ENCODE measurements around the gene NCKAP5. TPM values are rescaled to one million over a fixed set of nuclear protein-coding genes. Genes with fewer than 3 reads are reported as not detected.
"Not testable (repeated sequence)": the region's sequence is repeated elsewhere in the genome, so short reads cannot be mapped to it uniquely, and the experiment has no call there.

The NCKAP5 gene
- total RNA-seq, 4 donors from 2014 or later, result 0.55 to 6.6 (median 3.3) TPM; not detected in 1

DNA sequence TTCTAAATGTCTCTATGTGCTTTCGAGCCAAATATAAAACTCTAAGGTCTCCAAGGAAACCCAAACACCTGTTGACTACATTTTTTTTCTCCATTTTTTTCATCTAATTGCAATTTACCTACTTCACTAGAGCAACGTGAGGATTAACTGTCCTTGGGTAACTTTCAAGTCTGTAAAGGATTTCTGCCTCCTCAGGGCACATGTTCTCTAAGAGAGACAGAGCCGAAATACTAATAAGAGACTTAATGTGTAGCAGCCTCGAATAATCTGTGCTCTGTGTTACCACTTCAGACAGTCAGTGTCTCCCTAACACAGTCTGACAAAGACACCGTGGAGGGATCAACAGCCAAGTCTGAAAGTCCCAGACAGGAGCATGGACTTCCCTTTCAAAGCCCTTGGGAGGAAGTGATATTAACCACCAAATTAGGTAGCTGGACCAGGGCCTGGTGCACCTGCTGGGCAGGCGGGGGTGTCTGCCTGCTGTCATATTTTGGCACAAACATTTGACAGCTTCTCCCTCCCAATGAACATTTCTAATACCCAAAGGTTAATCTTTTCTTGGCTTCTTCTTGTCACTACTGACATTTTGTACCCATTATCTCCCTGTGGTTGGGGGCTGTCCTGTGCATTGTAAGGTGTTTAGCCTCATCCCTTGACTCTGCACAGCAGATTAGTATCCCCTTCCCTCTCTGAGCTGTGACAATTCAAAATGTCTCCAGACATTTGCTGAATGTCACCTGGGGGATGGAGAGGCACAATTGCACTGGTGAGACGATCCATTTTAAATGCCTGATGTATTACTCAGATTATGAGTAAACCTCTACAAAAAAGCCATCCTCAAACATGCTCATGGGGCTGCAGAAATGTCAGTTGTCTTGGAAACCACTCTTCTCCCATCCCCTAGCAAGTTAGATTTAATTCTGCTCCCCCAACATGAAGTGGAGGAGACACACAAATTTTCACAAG lies 852.6 kb downstream of the NCKAP5 start:
- no peak overlapping the region for H3K4me3 ChIP-seq

DNA sequence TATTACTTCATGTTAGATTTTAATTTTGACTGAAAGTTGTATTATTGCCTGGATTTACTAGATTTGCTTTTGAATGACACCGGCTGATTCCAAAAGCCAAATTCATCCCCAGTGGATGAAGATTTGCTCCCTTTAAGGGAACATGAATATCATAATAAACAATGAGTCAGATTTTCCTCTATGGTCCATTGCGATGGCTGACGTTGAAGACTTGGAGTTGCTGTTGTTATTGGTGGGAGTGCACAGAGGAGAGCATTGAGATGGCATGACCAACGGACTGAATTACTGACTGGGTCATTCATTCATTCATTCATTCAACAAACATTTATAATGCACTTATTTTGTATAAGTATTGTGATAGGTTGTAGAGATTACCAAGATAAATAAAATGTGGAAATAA lies 864.9 kb downstream of the NCKAP5 start:
- Histone ChIP-seq H3K36me3 (no peaks in the 10 kb centered on the region), H3K4me1 (no peaks in the 10 kb centered on the region), H3K27me3 (no peaks in the 10 kb centered on the region), H3K4me3 (no peak overlapping the region), H3K27ac (no peak overlapping the region), H3K9me3 (no peaks in the 10 kb centered on the region)
- TF ChIP-seq, protein P1, sequence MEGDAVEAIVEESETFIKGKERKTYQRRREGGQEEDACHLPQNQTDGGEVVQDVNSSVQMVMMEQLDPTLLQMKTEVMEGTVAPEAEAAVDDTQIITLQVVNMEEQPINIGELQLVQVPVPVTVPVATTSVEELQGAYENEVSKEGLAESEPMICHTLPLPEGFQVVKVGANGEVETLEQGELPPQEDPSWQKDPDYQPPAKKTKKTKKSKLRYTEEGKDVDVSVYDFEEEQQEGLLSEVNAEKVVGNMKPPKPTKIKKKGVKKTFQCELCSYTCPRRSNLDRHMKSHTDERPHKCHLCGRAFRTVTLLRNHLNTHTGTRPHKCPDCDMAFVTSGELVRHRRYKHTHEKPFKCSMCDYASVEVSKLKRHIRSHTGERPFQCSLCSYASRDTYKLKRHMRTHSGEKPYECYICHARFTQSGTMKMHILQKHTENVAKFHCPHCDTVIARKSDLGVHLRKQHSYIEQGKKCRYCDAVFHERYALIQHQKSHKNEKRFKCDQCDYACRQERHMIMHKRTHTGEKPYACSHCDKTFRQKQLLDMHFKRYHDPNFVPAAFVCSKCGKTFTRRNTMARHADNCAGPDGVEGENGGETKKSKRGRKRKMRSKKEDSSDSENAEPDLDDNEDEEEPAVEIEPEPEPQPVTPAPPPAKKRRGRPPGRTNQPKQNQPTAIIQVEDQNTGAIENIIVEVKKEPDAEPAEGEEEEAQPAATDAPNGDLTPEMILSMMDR (IDR thresholded peaks at IDR 0.05), result no peak
- no peak for TF ChIP-seq POLR2A (IDR thresholded peaks at IDR 0.05)
- no peak for DNase-seq
- intact Hi-C loops (cut with DNase I; ENCODE audit: low total_unique reads), result no loop called here

More for the DNA sequence above, 852.6 kb downstream of the NCKAP5 start:
- Histone ChIP-seq H3K9me3 (no peaks in the 10 kb centered on the region), H3K4me1 (no peaks in the 10 kb centered on the region), H3K27me3 (no peaks in the 10 kb centered on the region), H3K27ac (no peak overlapping the region), H3K36me3 (no peaks in the 10 kb centered on the region)
- TF ChIP-seq POLR2A (IDR thresholded peaks at IDR 0.05), result no peak
- TF ChIP-seq, protein P1 (IDR thresholded peaks at IDR 0.05), result no peak
- DNase-seq, result no peak
- intact Hi-C loops (cut with DNase I; ENCODE audit: low total_unique reads), result no loop called here

DNA sequence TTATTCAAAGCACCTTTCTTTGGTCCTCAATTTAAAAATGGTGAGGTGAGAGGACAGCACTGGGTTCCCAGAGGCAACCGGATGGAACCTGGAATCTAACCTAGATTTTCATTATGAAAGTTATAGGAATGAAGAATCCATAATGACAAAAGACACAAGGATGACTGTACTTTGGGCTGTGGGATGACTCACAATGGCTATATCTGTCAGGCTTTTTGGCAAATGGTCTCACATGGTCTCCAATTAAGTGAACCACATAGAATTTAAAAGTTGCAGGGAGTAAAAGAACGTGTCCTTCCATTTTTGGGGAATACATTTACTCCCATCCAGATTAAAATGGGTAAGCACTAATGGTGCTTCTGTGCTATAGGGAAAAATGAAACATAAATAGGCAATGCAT lies 866.5 kb downstream of the NCKAP5 start:
- no peak overlapping the region for H3K27ac ChIP-seq
- intact Hi-C loops (cut with DNase I; ENCODE audit: low total_unique reads), result no loop called here
- no peaks in the 10 kb centered on the region for H3K36me3 ChIP-seq
- DNase-seq, result no peak
- no peak overlapping the region for H3K4me3 ChIP-seq
- TF ChIP-seq, protein P1 (IDR thresholded peaks at IDR 0.05), result no peak
- no peak for TF ChIP-seq POLR2A (IDR thresholded peaks at IDR 0.05)
- H3K27me3 ChIP-seq, result no peaks in the 10 kb centered on the region
- no peaks in the 10 kb centered on the region for H3K4me1 ChIP-seq
- no peaks in the 10 kb centered on the region for H3K9me3 ChIP-seq

DNA sequence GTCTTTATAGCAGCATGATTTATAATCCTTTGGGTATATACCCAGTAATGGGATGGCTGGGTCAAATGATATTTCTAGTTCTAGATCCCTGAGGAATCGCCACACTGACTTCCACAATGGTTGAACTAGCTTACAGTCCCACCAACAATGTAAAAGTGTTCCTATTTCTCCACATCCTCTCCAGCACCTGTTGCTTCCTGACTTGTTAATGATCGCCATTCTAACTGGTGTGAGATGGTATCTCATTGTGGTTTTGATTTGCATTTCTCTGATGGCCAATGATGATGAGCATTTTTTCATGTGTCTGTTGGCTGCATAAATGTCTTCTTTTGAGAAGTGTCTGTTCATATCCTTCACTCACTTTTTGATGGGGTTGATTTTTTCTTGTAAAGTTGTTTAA lies 868.5 kb downstream of the NCKAP5 start:
- H3K9me3 ChIP-seq; H3K27ac ChIP-seq; H3K36me3 ChIP-seq; intact Hi-C loops (cut with DNase I; ENCODE audit: low total_unique reads); H3K4me3 ChIP-seq; H3K4me1 ChIP-seq; H3K27me3 ChIP-seq; DNase-seq: not testable (repeated sequence)

DNA sequence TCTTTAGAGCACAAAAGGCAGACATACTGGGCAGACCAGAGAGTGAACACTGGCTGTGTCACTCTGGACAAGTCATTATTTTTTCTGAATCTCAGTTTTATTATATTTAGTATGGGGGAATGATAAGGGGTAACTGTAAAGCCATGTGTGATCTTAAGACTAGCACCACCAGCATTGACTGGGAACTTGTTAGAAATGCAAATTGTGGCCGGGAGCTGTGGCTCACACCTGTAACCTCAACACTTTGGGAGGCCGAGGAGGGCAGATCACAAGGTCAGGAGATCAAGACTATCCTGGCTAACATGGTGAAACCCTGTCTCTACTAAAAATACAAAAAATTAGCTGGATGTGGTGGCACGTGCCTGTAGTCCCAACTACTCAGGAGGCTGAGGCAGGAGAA lies 869.9 kb downstream of the NCKAP5 start:
- H3K9me3 ChIP-seq; H3K36me3 ChIP-seq; intact Hi-C loops (cut with DNase I; ENCODE audit: low total_unique reads); H3K4me1 ChIP-seq; H3K4me3 ChIP-seq; H3K27ac ChIP-seq; DNase-seq; H3K27me3 ChIP-seq: not testable (repeated sequence)

DNA sequence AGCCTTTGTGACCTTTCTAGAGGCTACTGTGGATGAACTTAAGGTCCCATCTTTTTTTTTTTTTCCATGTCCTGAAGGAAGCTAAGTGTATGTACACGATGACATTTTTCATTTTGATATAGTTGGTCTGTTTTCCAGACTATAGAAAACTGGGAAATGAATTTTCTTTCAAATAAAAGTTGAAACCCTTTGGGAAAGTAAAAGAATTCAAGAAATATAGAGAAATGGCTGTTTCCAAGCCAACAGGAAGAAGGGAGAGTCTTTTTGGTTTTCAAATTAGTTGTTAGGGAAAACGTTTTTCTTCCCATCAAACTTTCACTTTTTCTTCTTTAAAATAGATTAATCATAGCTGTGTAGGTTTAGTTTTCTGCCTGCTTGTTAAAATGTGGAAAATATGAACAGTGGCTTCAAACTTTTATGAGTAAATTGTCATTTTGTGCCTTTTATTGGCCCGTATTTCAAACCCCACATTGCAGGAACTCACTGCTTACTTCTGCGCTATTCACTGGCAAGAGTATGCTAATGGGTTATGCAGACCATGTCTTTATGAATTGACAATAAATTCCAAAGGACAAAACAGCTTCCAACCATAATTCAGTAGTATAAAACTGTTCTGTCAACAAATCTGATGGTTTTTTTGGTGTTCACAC lies 870.6 kb downstream of the NCKAP5 start:
- intact Hi-C loops (cut with DNase I; ENCODE audit: low total_unique reads), result no loop called here

More for the DNA sequence above, 870.6 kb downstream of the NCKAP5 start:
- no peak for DNase-seq
- H3K4me1 ChIP-seq, result no peaks in the 10 kb centered on the region
- H3K27me3 ChIP-seq, result no peaks in the 10 kb centered on the region
- no peaks in the 10 kb centered on the region for H3K36me3 ChIP-seq
- no peak overlapping the region for H3K4me3 ChIP-seq
- H3K27ac ChIP-seq, result no peak overlapping the region
- TF ChIP-seq, protein P1 (IDR thresholded peaks at IDR 0.05), result no peak
- TF ChIP-seq POLR2A (IDR thresholded peaks at IDR 0.05), result no peak
- no peaks in the 10 kb centered on the region for H3K9me3 ChIP-seq
